Left lung (tissue), 10 donors: ENCODE data around the gene TCIRG1. TPM values are rescaled to one million over a fixed set of nuclear protein-coding genes. Genes with fewer than 3 reads are reported as not detected.
A peak's percentile ranks its signal among the peaks of the same experiment; 100 is the strongest.

ENCODE experiments used
- ATAC-seq: fragments of 200-7000 bp; cut with Tn5 transposase; one replicate; pipeline ENCODE4 v1.9.1; 2020; ENCODE audit warnings: moderate library complexity
- DNase-seq, 4 donors: peaks; one replicate each; pipeline ENCODE4 v3.0.0-alpha.2; 2013 to 2020
- H3K27ac ChIP-seq, 2 donors: fragments of 200-600 bp; sonication (generic) in 1 of 2; one replicate each; pipeline versions ENCODE4 v1.5.0 to v1.8.0; 2020 to 2021
- H3K27me3 ChIP-seq, 2 donors: fragments of 200-600 bp; sonication (generic) in 1 of 2; one replicate each; pipeline versions ENCODE4 v1.5.0 to v1.8.0; 2020 to 2021
- H3K36me3 ChIP-seq, 2 donors: fragments of 200-600 bp; sonication (generic) in 1 of 2; one replicate each; pipeline versions ENCODE4 v1.5.0 to v1.8.0; 2020 to 2021
- H3K4me1 ChIP-seq, 2 donors: fragments of 200-600 bp; one replicate each; pipeline ENCODE4 v1.8.0; 2021
- H3K4me3 ChIP-seq, 2 donors: fragments of 200-600 bp; sonication (generic) in 1 of 2; one replicate each; pipeline versions ENCODE4 v1.5.0 to v1.8.0; 2020 to 2021; ENCODE audit warnings: mild to moderate bottlenecking in 1 of 2
- H3K9me3 ChIP-seq, 2 donors: fragments of 200-600 bp; sonication (generic) in 1 of 2; one replicate each; pipeline versions ENCODE4 v1.5.0 to v1.8.0; 2020 to 2021
- CTCF ChIP-seq, 2 donors: fragments of 200-600 bp; sonication (generic) in 1 of 2; IDR thresholded peaks; one replicate each; pipeline versions ENCODE4 v1.5.0 to v1.8.0; 2021; ENCODE audit warnings: antibody characterized with exemption in 2 of 2
- intact Hi-C, 2 donors: fragments of 100-400 bp; cut with DNase I; formaldehyde crosslinking; loops; one replicate each; pipeline versions ENCODE4 v1.11.2 to v1.14.2; 2022
- polyA plus RNA-seq, 6 donors: library from polyadenylated mRNA; unstranded; fragments of 120-200 nt; gene quantifications; one replicate each; pipeline ENCODE4 v1.2.1, GENCODE V29; 2013; ENCODE audit not compliant: insufficient read length in 6 of 6
- total RNA-seq, 2 donors: library from RNA; stranded (reverse); fragmentation: NEBNext Ultra II Directional; extraction: Animal tissue kit (Norgen Biotek cat#: 25700); gene quantifications; one replicate each; pipeline ENCODE4 v1.2.1, GENCODE V29; 2021
- donor health status: DM: no; HTN: yes; CAD: no.
- donor health status: DM: no; HTN: no; CAD: no.

TCIRG1 gene
- total and polyA plus RNA-seq, 8 donors = 24.3 to 323 (median 37.7) TPM

DNA sequence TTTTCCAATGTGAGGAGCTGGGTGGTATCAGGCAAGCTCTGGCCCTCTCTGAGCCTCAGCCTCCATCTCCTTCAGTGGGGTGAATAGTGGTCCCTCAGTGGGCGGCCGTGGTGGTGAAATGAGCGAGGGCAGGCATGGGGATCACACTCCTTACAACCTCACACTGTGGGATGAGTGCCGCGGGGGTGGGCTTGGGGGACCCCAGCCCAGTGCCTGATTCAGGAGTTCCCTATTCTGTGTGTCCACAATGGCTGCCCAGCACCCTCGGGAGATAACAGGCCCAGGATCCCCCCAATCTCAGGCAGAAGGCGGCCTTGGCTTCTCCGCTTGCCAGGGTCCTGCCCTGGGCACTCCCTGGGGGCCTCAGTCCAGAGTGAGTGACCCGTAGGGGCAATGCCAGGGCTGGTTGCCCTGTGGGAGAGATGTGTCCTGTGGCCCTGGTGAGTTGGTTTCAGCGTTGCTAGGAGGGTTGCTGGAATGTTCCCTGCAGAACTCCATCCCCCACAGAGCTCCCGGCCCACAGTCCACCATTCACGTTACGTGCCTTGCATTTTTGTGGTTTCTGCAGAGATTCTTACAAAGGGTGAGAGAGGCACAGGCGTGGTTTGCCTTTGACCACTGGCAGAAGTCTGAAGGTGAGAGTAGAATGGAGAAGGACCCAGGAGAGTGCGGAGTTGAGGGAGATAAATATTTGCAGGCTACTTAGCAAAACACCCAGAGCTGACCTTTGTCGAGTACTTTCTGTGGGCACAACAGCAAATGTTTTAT, 25.8 kb upstream of the TCIRG1 start:
- Histone ChIP-seq H3K9me3 (no peaks in the 10 kb centered on the region), H3K4me1 (peaks cover 43 to 87% of the 10 kb centered on the region in 2 donors), H3K27ac (peak overlapping the region; percentile 93 to 96), H3K36me3 (peaks cover 0 to 6% of the 10 kb centered on the region in 2 donors), H3K4me3 (no peak overlapping the region), H3K27me3 (no peaks in the 10 kb centered on the region)
- peak; percentile 26 to 77 (median 76) for DNase-seq
- TF ChIP-seq CTCF (IDR thresholded peaks at IDR 0.05) = no peak
- intact Hi-C loops = no loop called here
- ATAC-seq = peak; percentile 42

GRCh38 chr11:68013611-68014156, 25.1 kb upstream of the TCIRG1 start:
- H3K27me3 ChIP-seq = no peaks in the 10 kb centered on the region
- ATAC-seq = no peak
- peaks cover 43 to 80% of the 10 kb centered on the region in 2 donors for H3K4me1 ChIP-seq
- no peak overlapping the region for H3K4me3 ChIP-seq
- H3K36me3 ChIP-seq = peaks cover 0 to 8% of the 10 kb centered on the region in 2 donors
- no peak for TF ChIP-seq CTCF (IDR thresholded peaks at IDR 0.05)
- intact Hi-C loops = no loop called here
- peak in 2 of 4 donors; percentile 35 to 76 for DNase-seq
- H3K27ac ChIP-seq = peak overlapping the region; percentile 65 to 85
- no peaks in the 10 kb centered on the region for H3K9me3 ChIP-seq

DNA sequence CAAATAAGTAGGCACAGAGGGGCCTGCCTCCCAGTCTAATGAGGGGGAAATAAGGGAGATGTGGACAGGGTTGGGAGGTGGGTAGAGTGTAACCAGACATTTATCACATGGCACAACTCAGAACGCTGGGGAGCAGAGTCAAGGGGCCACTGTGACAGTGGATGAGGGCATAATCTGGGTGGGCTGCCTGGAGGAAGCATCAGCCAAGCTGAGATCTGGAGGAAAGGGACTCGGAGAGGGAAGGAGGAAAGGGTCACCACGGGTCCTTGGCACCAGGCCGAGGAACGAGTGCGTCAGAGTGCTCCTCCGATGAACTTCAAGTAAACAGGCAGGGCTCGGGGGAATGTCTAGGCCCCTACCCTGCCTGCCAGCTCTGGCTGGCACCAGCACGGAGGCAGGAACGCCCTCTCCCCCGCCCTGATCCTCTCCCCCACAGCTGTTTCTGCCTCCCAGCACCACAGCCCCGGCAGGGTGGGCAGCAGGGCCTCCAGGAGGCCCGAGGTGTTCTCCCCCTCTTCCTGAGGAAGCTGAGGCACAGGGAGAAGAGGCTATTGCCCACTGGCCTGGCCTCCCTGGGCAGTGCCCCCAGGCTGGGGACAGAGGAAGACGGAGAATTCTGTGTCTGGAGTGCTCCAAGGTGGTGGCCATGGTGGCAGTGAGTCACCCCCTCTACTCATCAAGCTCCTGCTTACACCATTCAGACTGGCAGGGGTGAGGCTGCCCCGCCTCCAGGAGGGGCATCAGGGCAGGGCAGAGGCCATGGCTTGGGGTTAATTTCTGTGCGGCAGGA, 24.5 kb upstream of the TCIRG1 start:
- TF ChIP-seq CTCF (IDR thresholded peaks at IDR 0.05) = no peak

GRCh38 chr11:68014947-68015447, 23.8 kb upstream of the TCIRG1 start:
- Histone ChIP-seq H3K27ac (peak overlapping the region; percentile 65 to 85), H3K9me3 (no peaks in the 10 kb centered on the region), H3K36me3 (peaks cover 0 to 21% of the 10 kb centered on the region in 2 donors), H3K4me1 (peaks cover 40 to 73% of the 10 kb centered on the region in 2 donors), H3K4me3 (no peak overlapping the region), H3K27me3 (no peaks in the 10 kb centered on the region)
- ATAC-seq (no peak), DNase-seq (peak in 2 of 4 donors; percentile 32 to 74)
- intact Hi-C loops = no loop called here
- no peak for TF ChIP-seq CTCF (IDR thresholded peaks at IDR 0.05)

More for the DNA sequence above, 24.5 kb upstream of the TCIRG1 start:
- intact Hi-C loops = no loop called here
- DNase-seq = peak in 3 of 4 donors; percentile 87 to 91 (median 90)
- no peaks in the 10 kb centered on the region for H3K27me3 ChIP-seq
- ATAC-seq = peak; percentile 53
- H3K9me3 ChIP-seq = no peaks in the 10 kb centered on the region
- H3K27ac ChIP-seq = peak overlapping the region; percentile 65 to 85
- peaks cover 0 to 15% of the 10 kb centered on the region in 2 donors for H3K36me3 ChIP-seq
- H3K4me1 ChIP-seq = peaks cover 43 to 73% of the 10 kb centered on the region in 2 donors
- no peak overlapping the region for H3K4me3 ChIP-seq
